Left renal cortex interstitium (tissue), 4 donors: ENCODE results near the gene USP9X. TPM values are rescaled to one million over a fixed set of nuclear protein-coding genes. Genes with fewer than 3 reads are reported as not detected.
"Not testable (repeated sequence)": the region's sequence is repeated elsewhere in the genome, so short reads cannot be mapped to it uniquely, and the experiment has no call there.

Source experiments
- DNase-seq, 4 donors: peaks; one replicate each; pipeline ENCODE4 v3.0.0-alpha.2; 2013; ENCODE audit warnings: low read depth in 4 of 4, low spot score in 2 of 4, missing footprints in 1 of 4
- polyA plus RNA-seq, 4 donors: library from polyadenylated mRNA; unstranded; fragments of 120-200 nt; gene quantifications; one replicate each; pipeline ENCODE4 v1.2.1, GENCODE V29; 2013; ENCODE audit not compliant: insufficient read length in 4 of 4

Gene USP9X, protein sequence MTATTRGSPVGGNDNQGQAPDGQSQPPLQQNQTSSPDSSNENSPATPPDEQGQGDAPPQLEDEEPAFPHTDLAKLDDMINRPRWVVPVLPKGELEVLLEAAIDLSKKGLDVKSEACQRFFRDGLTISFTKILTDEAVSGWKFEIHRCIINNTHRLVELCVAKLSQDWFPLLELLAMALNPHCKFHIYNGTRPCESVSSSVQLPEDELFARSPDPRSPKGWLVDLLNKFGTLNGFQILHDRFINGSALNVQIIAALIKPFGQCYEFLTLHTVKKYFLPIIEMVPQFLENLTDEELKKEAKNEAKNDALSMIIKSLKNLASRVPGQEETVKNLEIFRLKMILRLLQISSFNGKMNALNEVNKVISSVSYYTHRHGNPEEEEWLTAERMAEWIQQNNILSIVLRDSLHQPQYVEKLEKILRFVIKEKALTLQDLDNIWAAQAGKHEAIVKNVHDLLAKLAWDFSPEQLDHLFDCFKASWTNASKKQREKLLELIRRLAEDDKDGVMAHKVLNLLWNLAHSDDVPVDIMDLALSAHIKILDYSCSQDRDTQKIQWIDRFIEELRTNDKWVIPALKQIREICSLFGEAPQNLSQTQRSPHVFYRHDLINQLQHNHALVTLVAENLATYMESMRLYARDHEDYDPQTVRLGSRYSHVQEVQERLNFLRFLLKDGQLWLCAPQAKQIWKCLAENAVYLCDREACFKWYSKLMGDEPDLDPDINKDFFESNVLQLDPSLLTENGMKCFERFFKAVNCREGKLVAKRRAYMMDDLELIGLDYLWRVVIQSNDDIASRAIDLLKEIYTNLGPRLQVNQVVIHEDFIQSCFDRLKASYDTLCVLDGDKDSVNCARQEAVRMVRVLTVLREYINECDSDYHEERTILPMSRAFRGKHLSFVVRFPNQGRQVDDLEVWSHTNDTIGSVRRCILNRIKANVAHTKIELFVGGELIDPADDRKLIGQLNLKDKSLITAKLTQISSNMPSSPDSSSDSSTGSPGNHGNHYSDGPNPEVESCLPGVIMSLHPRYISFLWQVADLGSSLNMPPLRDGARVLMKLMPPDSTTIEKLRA (N-terminal part only)
- polyA plus RNA-seq: 10 to 100 TPM; 53.9 to 72.1 (median 60.0) TPM

DNA sequence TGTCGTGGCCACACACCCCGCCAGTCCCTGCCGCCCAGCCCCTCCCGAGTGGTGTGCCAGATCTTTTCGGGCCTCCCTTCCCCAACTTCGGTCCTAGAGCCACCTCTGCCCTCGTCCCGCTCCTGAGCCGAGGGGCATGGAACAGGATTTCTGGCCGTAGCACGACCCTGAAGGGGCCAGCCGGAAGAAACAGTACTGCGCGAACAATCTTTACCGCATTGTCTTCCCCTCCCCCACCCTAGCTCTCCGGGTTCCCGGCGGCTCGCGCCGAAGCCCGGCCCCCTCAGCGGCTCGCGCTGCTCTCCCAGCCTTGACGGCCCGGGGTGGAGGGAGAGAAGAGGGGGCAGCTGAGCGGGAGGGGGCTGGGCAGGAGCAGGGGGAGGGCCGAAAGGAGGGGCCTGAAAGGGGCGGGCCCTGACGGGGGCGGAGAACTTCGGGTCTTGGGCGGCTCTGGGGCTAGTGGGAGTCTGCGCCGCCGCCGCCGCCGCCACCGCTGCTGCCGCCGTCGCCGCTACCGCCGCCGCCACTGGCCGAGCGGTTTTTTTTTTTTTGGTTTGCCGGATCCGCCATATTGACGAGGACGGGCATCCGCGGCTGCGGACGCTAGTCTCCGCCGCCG is at the start of gene USP9X:
USP9X (plus strand) TSS at position 553 of the 619 bp plus-strand sequence. CDS start 38,184 bp downstream, outside the sequence.
- DNase-seq: peak in 3 of 4 donors; percentile 64 to 71 (median 69)

DNA sequence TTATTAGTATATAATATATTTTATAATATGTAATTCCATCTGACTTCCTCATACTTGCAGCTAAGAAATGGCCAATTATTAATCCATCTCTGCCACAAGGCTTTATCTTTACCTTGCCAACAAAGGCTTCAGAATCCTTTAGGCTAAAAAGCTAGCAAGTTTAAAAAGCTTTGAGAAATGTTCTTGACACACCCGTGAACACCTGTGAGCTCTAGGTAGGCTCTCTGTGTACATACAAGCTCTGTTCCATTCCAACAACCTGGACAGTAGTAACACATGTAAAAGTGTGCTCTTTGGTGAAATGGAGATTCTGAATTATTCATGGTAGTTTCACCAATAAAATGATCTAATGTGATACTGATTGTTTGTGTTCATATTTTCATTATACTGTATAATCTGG is 49.7 kb upstream of the USP9X start:
- no peak for DNase-seq

DNA sequence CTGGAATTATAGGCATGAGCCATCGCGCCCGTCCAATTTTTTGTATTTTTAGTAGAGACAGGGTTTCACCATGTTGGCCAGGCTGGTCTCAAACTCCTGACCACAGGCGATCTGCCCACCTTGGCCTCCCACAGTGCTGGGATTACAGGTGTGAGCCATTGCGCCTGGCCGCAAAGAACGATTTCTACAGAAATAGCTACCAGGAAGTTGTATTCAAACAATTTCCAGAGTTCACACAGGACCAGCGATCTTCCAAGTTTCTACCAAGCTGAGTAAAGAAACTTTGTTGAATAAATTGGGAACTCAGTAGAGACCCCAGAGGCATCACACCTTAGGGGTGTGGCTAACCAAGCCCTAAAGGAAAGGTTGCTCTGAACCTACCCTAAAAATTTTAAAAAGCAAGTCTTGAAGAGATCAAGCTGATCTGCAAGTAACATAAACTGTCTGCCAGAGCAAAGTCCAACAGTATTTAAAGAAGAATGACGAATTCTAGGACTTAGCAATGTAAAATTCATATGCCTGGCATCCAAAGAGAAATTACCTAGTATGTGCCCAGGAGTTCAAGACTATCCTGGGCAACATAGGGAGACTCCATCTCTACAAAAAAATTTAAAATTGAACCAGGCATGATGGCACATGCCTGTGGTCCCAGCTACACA is 48.4 kb upstream of the USP9X start:
- no peak for DNase-seq

DNA sequence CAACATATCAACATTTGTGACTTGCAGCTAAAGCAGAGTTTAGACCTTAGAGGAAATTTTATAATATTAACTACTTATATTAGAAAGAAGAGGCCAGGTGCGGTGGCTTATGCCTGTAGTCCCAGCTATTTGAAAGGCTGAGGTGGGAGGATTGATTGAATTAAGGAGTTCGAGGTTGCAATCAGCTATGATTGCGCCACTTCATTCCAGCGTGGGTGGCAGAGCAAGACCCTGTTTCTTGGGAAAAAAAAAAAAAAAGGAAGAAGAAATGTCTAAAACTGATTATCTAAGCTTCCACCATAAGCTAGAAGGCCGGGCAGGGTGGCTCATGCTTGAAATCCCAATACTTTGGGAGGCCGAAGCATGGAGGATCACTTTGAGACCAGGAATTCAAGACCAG is 42.0 kb upstream of the USP9X start:
- DNase-seq: no peak

DNA sequence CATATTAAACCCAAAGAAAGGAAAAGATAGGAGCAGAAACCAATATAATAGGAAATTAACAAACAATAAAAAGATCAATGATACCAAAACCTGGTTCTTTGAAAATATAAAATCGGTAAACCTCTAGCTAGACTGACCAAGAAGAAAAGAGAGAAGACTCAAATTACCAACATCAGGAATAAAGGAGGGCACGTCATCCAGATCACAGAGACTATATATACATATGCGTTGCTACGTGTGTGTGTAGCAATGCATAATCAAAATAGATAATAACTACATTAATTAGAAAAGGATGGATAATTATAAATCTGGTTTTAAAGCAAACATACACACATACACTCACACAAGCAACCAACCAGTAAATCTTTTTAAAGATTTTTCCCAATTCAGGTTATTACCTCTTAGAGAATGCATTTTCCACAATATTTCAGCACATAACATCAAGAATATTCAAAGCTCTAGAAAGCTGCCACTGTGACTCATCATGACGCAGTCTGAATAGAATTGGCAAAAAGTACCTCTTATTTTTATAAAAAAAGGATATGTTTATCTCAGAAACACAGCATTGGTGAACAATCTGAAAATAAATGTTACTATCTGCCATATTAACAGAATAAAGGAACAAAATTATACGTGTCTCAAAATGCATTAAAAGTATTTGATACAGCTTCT is 41.4 kb upstream of the USP9X start:
- DNase-seq: no peak

DNA sequence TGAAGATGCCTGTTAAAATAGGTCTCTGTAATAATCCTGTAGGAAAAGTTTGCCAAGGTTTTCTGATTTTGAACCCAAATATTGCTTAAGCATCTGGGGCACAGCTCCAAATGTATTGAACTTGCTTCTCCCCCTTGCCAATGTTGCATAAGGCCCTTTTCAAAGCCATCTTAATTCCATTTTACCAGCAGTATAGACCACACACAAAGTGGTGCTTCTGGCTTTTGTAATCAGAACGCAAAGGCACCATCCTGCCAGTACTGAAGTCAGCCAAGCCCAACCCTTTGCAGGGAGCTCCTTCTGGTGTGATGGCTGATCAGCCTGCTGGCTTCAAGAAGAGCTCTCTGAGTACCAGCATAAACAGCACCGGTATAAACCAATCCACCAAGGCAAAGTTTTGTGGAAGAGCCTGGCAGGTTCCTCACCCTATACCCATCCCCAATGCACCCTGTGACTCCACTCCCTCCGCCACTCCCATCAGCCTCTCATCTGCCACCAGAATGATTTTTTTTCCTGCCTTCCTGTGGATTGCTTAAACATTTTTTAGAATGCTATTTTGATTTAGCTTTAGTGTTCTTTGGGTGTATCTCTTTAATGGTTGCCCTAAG is 39.2 kb upstream of the USP9X start:
- DNase-seq: no peak

DNA sequence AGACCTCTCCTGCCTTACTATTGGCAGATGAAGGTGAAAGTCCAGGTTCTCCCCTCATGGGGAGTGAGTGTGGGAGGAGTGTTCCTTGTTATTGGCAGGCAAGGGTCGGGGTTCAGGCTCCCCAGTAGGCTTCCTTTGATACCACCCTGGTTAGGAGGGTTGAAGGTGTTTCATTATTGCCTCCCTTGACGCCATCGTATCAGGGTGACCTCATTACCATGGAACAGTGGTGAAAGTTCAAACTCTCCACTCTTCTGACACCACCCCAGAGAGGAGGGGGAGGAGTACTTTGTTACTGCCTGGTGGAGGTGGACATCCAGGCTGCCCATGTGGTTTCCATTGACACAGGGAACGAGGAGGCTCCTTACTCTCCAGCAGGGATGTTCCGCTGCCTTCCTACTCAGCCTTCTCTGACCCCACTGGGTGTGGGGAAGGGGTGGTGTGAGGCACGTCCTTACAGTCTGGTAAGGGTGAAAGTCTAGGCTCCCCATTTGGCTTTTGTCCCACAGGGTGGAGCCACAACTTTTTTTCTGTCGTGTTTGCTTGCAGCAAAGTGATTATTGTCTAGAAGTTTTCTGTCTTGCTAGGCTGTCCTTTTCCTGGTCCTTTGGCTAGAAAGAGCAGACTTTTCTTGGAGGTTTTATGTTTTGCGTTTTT is 37.2 kb upstream of the USP9X start:
- DNase-seq: no peak

DNA sequence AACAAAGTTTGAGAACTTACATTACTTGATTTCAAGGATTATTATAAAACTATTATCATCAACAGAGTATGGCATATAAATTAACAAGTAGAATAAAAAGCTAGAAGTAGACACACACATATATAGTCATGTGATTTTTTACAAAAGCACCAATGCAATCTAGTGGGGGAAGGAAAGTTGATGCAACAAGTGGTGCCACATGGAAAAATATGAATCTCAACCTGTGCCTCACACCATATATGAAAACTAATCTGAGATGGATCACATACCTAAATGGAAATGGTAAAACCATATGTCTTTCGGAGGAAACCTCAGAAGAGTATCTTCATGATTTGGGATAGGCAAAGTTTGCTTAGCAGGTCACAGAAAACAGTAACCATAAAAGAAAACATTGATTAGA is 34.9 kb upstream of the USP9X start:
- DNase-seq: no peak

DNA sequence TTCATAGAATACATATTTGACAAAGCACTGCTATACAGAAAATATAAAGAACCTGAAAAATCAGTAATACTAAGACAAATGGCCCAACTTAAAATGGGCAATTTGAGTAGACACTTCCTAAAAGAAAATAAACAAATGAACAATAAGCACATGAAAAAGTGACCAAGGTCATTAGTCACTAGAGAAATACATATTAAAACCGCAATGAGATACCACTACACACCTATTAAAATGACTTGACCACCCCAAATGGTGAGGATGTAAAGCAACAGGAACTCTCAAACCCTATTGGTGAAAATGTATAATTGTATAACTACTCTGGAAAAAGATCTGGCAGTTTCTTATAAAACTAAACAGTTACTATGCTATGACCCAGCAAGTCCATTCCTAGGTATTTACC is 34.0 kb upstream of the USP9X start:
- DNase-seq: no peak

DNA sequence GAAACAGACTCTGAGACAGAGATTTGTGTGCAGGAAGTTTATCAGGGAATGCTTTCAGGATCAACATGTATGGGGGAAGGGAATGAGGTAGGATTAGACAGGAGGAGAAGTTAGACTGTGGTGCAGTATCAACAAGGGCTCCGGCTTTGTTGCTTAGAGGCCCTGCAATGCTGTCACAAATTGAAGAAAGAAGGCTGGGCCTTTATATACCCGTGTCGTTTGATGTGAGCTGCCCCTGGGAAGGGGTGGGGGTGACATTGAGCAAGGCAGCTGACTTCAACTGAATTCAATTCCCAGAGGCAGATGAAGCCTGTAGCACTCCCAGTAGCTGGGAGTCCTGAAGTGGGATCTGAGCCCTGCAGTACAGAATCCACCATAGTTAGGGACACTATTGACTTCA is 29.5 kb upstream of the USP9X start:
- DNase-seq: no peak

DNA sequence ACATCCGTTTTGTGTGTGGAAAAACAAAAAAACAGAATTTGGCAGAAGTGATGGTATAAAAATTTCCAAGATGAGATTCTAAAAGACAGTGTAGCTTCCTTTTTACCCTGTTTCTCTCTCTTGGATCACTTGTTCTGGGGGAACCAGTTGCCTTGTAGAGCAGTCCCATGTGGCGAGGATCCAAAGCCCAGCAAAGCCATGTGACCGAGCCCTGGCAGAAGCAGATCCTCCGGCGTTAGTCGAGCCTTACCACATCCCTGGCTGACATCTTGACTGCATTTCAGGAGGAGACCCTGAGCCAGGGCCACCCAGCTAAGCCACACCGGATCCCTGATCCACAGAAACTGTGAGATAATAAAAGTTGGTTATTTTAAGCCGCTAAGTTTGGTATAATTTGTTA is 22.0 kb upstream of the USP9X start:
- DNase-seq: not testable (repeated sequence)

DNA sequence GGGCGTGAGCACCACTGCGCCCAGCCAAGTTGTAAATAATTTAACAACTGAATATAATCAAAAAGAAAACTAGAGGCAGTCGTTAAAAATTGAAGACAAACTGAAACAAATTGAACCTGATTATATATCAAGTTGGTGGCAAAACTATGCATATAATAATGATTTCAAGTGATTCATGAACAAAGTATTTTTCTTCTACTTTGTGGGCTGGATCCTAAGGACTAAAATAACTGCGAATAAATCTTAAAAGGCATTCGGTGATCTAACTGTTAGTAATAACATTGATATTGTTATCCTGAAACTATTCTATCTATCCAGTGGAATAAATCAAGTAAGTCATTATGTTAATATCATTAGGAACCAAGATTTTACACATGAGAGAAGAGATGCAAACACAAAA is 21.2 kb upstream of the USP9X start:
- DNase-seq: no peak

DNA sequence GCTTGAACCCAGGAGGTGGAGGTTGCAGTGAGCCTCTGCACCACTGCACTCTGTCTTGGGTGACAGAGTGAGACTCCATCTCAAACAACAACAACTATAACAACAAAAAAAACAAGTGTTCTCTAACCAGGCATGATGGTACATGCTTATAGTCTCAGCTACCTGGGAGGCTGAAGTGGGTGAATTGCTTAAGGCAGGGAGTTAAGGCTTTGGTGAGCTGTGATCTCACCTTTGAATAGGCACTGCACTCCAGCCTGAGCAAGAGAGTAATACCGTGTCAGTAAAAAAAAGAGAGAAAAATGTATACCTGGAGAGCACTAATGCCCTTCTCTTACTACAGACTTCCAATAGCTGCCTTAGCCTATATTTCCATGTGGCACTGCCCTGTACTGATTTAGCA is 18.9 kb upstream of the USP9X start:
- DNase-seq: no peak

DNA sequence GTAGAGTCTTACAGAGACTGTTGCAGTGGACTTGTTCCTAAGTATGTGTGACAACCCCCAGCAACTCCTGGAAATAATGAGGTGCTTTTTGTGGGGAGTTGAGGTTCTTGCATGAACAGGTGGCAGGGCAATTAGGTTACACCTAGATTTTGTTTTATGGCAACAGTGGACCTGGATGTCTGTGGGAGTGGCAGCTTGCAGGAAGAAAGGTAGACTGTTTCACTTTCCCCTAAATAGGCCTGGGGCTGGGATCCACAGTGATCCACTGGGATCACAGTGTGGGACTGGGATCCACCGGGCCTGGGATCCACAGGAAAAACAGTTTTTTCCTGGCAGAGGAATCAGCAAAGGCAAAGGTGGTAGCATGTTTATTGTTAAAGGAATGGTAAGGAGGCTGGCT is 18.3 kb upstream of the USP9X start:
- no peak for DNase-seq

DNA sequence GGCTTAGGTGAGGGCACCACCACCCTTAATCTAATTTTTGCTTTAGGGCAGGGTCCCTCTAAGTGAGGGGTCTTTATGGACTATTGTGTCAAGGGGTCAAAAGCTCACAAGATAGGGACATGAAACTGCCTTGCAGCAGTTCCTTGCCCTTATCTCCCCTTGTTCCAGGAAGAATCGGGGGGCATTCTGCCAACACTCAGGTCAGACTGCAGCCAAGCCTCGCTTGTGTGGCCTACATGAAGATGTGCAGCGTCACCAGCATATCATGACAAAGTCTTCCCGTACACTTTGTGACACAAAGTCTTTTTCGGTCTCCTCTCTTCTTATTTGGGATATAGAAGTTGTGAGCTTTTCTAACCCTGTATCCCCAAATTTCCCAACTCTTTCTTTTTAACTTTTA is 17.5 kb upstream of the USP9X start:
- DNase-seq: no peak

DNA sequence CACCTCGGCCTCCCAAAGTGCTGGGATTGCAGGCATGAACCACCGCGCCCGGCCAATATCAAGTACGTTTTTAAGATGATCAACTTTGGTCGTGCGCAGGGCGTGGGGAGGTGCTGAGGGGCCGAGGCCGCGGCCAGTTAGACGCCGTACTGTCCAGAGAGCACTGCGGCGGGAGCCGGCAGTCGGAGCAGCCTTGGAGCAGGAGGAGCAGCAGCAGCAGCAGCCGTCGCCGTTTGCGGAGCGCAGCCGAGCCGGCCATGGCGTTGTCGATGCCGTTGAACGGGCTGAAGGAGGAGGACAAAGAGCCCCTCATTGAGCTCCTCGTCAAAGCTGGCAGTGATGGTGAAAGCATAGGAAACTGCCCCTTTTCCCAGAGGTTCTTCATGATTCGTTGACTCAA is 8.5 kb upstream of the USP9X start:
- no peak for DNase-seq

DNA sequence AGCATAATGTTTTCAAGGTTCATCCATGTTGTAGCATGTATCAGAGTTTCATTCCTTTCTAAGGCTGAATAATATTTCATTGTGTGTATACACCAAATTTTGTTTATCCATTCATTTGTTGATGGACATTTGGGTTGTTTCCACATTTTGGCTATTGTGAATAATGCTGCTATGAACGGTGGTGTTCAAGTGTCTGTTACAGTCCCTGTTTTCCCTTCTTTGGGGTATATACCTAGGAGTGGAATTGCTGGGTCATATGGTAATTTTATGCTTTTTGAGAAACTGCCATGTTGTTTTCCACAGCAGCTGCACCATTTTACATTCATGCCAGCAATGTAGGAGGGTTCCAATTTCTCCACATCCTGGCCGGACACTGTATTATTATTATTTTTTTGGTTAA is 3.4 kb upstream of the USP9X start:
- DNase-seq: no peak

DNA sequence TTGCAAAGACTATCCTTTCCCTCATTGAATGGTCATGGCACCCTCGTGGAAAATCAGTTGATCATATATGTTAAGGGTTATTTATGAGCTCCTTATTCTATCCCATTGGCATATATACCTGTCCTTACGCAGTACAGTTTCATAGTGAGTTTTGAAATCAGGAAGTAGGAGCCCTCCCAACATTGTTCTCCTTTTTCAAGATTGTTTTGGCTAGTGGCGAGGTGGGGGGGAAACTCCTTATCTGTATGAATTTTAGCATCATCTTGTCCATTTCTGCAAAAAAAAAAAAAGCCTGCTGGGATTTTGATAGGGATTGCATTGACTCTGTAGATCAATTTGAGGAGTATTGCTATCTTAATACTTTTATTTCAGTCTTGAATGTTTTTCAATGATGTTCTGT is 2.5 kb upstream of the USP9X start:
- DNase-seq: no peak
